ENCODE measurements around the gene ARMCX1. TPM values are rescaled to one million over a fixed set of nuclear protein-coding genes. Genes with fewer than 3 reads are reported as not detected.

The ARMCX1 gene
- total RNA-seq, 1 donor from 2014 or later: 38.6 TPM

DNA sequence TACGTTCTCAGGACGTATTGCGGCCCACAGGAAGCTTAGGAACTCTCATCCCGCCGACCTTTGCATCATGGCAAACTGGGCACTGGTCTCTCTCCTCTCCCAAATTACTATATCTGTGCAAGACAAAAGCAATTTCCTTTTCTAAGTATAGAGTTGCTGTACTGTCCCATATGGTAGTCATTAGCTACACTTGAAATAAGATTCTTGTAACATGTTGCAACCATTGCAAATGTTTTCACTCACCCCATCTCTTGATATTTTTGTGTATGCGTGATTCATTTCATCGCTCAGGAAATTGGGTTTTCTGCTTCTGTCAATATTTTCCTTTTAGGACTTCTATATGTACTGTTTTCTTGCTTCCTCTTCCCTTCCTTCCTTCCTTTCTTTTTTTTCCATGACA, 51.7 kb downstream of the ARMCX1 start:
- H3K27me3 Mint-ChIP-seq (ENCODE audit: unreplicated experiment): no peaks in the 10 kb centered on the region
- DNase-seq (ENCODE audit: extremely low spot score, unreplicated experiment): no peak
- H3K4me1 Mint-ChIP-seq (ENCODE audit: unreplicated experiment): peaks cover 4% of the 10 kb centered on the region
- H3K36me3 Mint-ChIP-seq (ENCODE audit: unreplicated experiment): no peaks in the 10 kb centered on the region
- TF ChIP-seq, protein P1, sequence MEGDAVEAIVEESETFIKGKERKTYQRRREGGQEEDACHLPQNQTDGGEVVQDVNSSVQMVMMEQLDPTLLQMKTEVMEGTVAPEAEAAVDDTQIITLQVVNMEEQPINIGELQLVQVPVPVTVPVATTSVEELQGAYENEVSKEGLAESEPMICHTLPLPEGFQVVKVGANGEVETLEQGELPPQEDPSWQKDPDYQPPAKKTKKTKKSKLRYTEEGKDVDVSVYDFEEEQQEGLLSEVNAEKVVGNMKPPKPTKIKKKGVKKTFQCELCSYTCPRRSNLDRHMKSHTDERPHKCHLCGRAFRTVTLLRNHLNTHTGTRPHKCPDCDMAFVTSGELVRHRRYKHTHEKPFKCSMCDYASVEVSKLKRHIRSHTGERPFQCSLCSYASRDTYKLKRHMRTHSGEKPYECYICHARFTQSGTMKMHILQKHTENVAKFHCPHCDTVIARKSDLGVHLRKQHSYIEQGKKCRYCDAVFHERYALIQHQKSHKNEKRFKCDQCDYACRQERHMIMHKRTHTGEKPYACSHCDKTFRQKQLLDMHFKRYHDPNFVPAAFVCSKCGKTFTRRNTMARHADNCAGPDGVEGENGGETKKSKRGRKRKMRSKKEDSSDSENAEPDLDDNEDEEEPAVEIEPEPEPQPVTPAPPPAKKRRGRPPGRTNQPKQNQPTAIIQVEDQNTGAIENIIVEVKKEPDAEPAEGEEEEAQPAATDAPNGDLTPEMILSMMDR (IDR thresholded peaks at IDR 0.05): no peak
- peaks cover 10% of the 10 kb centered on the region for H3K9me3 Mint-ChIP-seq (ENCODE audit: unreplicated experiment)
- no peak overlapping the region for H3K4me3 Mint-ChIP-seq (ENCODE audit: unreplicated experiment)
- H3K27ac Mint-ChIP-seq (ENCODE audit: unreplicated experiment): peak overlapping the region; percentile 74

Other genes starting within 250 kb of the ARMCX1 start
- gene TIMM8A, start 201.8 kb upstream of the ARMCX1 start, total RNA-seq: 10.3 and 14.6 TPM in 2 replicates
- not detected in 2 replicates for gene BTK, start 164.4 kb upstream of the ARMCX1 start, total RNA-seq
- gene RPL36A, start 159.5 kb upstream of the ARMCX1 start, total RNA-seq: 242 and 266 TPM in 2 replicates
- 26.4 and 28.1 TPM in 2 replicates for gene GLA, start 142.6 kb upstream of the ARMCX1 start, total RNA-seq
- 67.7 and 70.3 TPM in 2 replicates for gene HNRNPH2, start 142.3 kb upstream of the ARMCX1 start, total RNA-seq
- gene ARMCX4, start 65.1 kb upstream of the ARMCX1 start, total RNA-seq: 16.8 and 17.5 TPM in 2 replicates
- 73.5 and 77.9 TPM in 2 replicates for gene ARMCX6, start 67.5 kb downstream of the ARMCX1 start, total RNA-seq
- 91.1 and 91.4 TPM in 2 replicates for gene ARMCX3, start 72.6 kb downstream of the ARMCX1 start, total RNA-seq
- 60.4 and 72.4 TPM in 2 replicates for gene ARMCX2, start 109.3 kb downstream of the ARMCX1 start, total RNA-seq